HK-2 (cell line): Measurements from ENCODE around the gene WNK2.
"Not testable (repeated sequence)": the region's sequence is repeated elsewhere in the genome, so short reads cannot be mapped to it uniquely, and the experiment has no call there.

Source experiments
- DNase-seq: peaks from one replicate; pipeline ENCODE4 v3.0.0-alpha.2; 2018; ENCODE audit not compliant: unreplicated experiment

The WNK2 gene

DNA sequence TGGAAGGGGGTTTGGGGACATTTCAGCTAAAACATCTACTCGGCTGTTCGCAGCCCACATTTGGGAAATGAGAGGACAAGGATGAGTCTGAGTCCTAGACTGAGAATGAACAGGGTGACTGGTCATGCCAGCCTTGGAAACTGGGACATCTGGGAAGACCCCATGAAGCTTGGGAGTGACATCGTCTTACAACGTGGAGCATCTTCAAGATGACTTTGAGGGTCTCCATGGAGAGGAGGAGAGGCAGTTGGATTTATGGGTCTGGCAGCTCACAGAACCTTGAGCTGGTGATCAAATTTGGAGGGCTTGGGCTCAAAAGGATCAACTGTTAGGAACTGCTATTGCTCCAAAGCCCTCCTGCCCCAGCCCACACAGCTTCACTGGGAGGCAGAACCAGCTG, 182.5 kb downstream of the WNK2 start:
- DNase-seq = not testable (repeated sequence)

DNA sequence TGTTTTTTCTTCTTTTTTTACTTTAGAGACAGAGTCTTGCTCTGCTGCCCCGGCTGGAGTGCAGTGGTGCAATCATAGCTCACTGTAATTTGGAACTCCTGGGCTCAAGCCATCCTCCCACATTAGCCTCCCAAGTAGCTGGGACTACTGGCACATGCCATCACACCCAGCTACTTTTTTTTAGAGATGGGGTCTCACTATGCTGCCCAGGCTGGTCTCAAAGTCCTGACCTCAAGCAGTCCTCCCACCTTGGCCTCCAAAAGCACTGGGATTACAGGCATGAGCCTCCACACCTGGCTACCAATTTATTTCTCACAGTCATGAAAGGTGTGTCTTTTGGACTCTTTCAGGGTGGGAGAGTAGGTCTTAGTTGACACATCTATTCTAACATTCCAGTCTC, 184.5 kb downstream of the WNK2 start:
- DNase-seq = no peak

DNA sequence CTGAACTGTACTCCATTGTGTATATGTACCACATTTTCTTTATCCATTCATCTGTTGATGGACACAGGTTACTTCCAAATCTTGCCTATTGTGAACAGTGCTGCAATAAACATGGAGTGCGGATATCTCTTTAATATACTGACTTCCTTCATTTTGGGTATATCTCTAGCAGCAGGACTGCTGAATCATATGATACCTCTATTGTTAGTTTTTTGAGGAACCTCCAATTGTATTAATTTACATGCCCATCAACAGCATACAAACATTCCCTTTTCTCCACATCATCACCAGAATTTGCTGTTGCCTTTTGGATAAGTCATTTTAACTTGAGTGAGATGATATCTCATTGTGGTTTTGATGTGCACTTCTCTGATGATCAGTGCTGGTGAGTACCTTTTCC, 185.7 kb downstream of the WNK2 start:
- DNase-seq = no peak
